HTR-8/SVneo (cell line): Measurements from ENCODE around the gene ZNF613.
A peak's percentile ranks its signal among the peaks of the same experiment; 100 is the strongest.
"Not testable (repeated sequence)": the region's sequence is repeated elsewhere in the genome, so short reads cannot be mapped to it uniquely, and the experiment has no call there.

ENCODE experiments used
- DNase-seq: peaks from one replicate; pipeline ENCODE4 v3.0.0; 2011; ENCODE audit warnings: low spot score, mixed read lengths; ENCODE audit not compliant: insufficient read length
- FAIRE-seq: peaks from 2 replicates; lab custom pipeline; 2011; peaks lifted over from hg19 to GRCh38; lab: Jason Lieb, UNC

ZNF613 gene

DNA sequence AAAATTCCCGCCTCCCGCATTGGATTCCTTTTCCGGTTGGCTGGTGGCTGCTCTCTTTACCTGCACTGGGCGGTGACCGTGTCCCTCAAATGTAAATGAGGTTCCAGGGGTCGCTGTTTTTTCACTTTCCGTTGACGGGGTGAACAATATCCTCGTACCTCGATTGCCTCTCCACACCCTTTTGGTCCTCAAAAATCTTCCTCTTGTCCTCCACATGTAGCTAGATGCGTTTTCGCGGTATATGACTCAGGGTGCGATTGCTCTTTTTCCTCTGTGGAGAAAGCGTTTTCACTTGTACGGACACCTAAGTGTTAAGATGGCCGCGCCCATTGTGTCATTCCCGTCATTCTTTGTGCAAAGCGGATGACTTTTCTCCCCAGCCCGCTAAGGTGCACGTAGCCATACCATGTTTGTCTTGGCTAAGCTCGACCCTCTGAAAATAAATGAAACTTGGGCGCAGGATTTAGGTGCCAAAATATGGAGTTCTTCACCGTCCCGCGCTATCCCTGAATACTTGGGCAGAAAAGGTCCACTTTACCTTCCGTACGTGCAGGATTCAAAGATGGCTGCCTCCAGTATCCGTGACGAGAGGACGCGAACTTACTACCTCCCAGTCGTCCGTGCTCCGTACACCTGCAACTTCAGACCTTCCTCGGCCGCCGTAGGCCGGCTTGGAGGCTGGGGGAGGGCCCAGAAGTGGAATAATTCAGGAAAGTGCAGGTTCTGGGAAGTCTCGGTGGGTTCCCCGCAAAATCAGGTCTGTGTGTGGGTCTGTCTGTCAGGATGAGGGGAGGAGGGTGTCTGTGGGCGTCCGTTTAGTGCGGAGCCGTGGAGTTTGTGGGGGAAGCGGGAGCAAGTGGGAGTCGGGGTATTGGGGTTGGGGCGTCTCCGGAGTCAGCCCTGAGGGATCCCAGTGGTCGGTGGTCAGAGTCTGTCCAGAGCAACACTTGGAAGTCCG, at the start of gene ZNF613:
Gene ZNF613 (plus strand): TSS at position 689 of the 958 bp plus-strand sequence. CDS start 8,749 bp downstream, outside the sequence.
- peak; percentile 88 for FAIRE-seq
- DNase-seq = peak; percentile 81

DNA sequence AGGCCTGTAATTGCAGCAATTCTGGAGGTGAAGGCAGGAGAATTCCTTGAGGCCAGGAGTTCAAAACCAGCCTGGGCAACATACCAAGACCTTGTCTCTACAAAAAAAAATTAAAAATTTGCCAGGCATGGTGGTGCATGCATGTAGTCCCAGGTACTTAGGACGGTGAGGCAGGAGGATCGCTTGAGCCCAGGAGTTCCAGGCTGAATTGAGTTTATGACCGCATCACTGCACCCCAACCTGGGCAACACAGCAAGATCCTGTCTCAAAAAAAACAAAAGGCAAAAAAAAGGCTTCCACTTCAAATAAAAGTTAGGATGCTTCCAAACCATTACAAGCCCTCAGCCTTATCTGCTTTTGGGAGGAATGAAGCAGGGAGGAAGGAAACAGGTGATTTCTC, 44.8 kb upstream of the ZNF613 start:
- FAIRE-seq (no peak), DNase-seq (no peak)

DNA sequence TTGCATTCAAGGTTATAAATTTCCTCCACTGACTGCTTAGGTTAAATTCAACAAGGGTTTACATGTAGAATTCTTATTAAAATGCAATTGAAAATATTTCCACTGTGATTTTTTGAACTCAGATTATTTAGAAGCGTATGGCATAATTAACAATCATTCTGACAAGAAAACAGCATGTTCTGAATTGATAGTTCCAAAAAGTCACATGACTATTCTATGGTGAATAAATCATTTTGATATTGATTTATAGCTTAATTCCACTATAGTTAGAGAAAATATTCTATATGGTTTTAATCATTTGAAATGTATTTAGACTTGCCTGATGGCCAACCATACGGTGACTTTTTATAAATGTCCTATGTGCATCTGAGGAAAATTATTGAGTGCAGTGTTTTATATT, 42.6 kb upstream of the ZNF613 start:
- no peak for FAIRE-seq
- no peak for DNase-seq

GRCh38 chr19:51887522-51888498, 39.5 kb upstream of the ZNF613 start, which contains the start of gene ZNF577:
TSS of gene ZNF577 (minus strand) at chr19:51887951. CDS start at chr19:51880382, 7,569 bp downstream.
- peak; percentile 80 for FAIRE-seq
- DNase-seq = peak; percentile 84

DNA sequence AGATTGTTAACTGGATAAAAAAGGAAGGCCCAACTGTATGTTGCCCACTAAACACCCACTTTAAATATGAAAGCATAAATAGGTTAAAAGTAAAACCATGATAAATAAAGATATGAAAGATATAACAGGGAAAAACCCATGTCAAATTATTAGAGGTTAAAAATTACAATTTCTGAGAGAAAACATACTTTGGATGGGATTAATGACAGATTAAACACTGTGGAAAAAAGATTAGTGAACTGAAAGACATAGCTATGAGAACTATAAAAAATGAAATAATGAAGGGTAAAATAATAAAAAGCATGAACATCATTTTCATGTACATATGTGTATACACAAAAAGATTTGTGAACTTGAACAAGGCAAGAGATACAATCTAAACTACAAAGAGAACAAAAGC, 37.3 kb upstream of the ZNF613 start:
- no peak for DNase-seq
- no peak for FAIRE-seq

GRCh38 chr19:51891193-51891747, 36.0 kb upstream of the ZNF613 start:
- FAIRE-seq = no peak
- DNase-seq = no peak

- no peak for DNase-seq
- no peak for FAIRE-seq
Observed at GRCh38 chr19:51901860-51902259, 25.4 kb upstream of the ZNF613 start.

GRCh38 chr19:51903192-51903591, 24.1 kb upstream of the ZNF613 start:
- DNase-seq (no peak), FAIRE-seq (no peak)

- FAIRE-seq (peak; percentile 94), DNase-seq (peak; percentile 79)
Observed at GRCh38 chr19:51904331-51905165, 22.7 kb upstream of the ZNF613 start, which contains the start of gene ZNF649. TSS of gene ZNF649 (minus strand) at chr19:51905017. CDS start at chr19:51900107, 4,910 bp downstream.

DNA sequence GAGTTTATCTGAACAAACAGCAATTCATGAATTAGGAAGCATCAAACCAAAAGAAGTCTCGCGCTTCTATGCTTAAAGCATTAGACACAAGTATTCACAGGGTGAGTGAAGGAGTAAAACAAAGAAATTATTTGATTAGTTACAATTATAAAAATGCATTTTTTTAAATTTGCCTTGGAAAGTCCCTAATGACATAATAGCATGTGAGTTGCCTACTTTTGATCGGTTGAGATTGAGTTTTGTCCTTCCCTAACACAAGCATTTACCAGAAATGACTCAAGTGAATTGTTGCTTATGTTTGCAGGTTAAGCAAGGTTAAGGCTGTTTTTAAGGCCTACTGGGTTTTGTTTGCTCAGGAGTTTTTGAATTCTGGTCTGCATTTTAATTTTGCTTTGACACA, 22.1 kb upstream of the ZNF613 start:
- DNase-seq = no peak
- FAIRE-seq = no peak

DNA sequence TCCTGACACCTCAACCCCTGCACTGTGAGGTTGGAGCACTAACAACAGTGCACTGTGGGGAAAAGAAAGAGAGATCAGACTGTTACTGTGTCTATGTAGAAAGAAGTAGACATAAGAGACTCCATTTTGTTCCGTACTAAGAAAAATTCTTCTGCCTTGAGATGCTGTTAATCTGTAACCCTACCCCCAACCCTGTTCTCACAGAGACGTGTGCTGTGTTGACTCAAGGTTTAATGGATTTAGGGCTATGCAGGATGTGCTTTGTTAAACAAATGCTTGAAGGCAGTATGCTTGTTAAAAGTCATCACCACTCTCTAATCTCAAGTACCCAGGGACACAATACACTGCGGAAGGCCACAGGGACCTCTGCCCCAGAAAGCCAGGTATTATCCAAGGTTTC, 21.6 kb upstream of the ZNF613 start:
- DNase-seq, FAIRE-seq: not testable (repeated sequence)

DNA sequence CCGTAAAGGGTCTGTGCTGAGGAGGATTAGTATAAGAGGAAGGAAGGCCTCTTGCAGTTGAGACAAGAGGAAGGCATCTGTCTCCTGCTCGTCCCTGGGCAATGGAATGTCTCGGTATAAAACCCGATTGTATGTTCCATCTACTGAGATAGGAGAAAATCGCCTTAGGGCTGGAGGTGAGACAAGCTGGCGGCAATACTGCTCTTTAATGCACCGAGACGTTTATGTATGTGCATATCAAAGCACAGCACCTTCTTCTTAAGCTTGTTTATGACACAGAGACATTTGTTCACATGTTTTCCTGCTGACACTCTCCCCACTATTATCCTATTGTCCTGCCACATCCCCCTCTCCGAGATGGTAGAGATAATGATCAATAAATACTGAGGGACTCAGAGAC, 21.2 kb upstream of the ZNF613 start:
- not testable (repeated sequence) for FAIRE-seq, DNase-seq

GRCh38 chr19:51907981-51908380, 19.3 kb upstream of the ZNF613 start:
- FAIRE-seq, DNase-seq: not testable (repeated sequence)

- DNase-seq = no peak
- no peak for FAIRE-seq
Observed at GRCh38 chr19:51915324-51915867, 11.9 kb upstream of the ZNF613 start.

GRCh38 chr19:51916167-51916566, 11.1 kb upstream of the ZNF613 start:
- FAIRE-seq = no peak
- DNase-seq = no peak

GRCh38 chr19:51919606-51920005, 7.7 kb upstream of the ZNF613 start:
- DNase-seq = no peak
- FAIRE-seq = no peak

DNA sequence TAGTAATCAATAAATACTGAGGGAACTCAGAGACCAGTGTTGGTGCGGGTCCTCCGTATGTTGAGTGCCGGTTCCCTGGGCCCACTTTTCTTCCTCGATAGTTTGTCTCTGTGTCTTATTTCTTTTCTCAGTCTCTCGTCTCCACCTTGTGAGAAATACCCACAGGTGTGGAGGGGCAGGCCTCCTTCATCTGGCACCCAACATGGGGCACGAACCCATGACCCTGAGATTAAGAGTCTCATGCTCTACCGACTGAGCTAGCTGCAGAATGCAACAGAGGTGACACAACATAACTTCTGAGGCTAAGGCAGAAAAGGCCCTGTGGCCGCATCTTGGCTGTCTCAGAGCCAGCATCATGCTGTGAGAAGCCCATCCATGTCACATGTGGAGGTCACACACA, 5.3 kb upstream of the ZNF613 start:
- no peak for FAIRE-seq
- DNase-seq = no peak

- no peak for FAIRE-seq
- no peak for DNase-seq
Observed at GRCh38 chr19:51926426-51926783, 867 bp upstream of the ZNF613 start.

DNA sequence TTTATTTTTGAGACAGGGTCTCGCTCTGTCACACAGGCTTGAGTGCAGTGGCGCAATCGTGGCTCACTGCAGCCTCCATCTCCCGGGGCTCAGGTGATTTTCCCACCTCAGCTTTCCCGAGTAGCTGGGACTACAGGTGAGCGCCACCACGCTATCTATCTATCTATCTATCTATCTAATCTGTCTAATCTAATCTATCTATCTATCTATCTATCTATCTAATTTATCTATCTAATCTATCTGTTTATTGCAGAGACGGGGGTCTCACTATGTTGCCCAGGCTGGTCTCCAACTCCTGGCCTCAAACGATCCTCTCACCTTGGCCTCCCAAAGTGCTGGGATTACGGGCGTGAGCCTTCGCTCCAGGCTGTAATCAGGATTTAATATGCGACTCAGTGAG, 587 bp downstream of the ZNF613 start:
- no peak for DNase-seq
- no peak for FAIRE-seq
